ACC112 (cell line): ENCODE results near the gene TREX2.

Experiments used
- H2AFZ ChIP-seq: fragments of 200-600 bp; sonication (generic); one replicate; pipeline ENCODE4 v1.6.0; 2017; ENCODE audit warnings: antibody characterized with exemption, low read length; ENCODE audit not compliant: unreplicated experiment
- H3K27ac ChIP-seq: fragments of 200-600 bp; sonication (generic); 2 replicates; pipeline ENCODE4 v1.5.1; 2014; ENCODE audit warnings: low read depth, mild to moderate bottlenecking, antibody characterized with exemption, low read length, moderate library complexity
- H3K27me3 ChIP-seq: fragments of 200-600 bp; sonication (generic); 2 replicates; pipeline ENCODE4 v1.6.1; 2014; ENCODE audit warnings: mild to moderate bottlenecking, antibody characterized with exemption, low read length, moderate library complexity, mixed read lengths; ENCODE audit not compliant: insufficient read depth
- H3K36me3 ChIP-seq: fragments of 200-600 bp; sonication (generic); 2 replicates; pipeline ENCODE4 v1.6.1; 2016; ENCODE audit warnings: mild to moderate bottlenecking, antibody characterized with exemption, low read length, moderate library complexity, mixed read lengths; ENCODE audit not compliant: insufficient read depth
- H3K4me1 ChIP-seq: fragments of 200-600 bp; sonication (generic); one replicate; pipeline ENCODE4 v1.6.1; 2016; ENCODE audit warnings: low read length, mixed read lengths; ENCODE audit not compliant: insufficient read depth, unreplicated experiment, control insufficient read depth
- H3K4me3 ChIP-seq: fragments of 200-600 bp; sonication (generic); 2 replicates; pipeline ENCODE4 v1.5.1; 2014; ENCODE audit warnings: mild to moderate bottlenecking, low read depth, low read length
- H3K79me2 ChIP-seq: fragments of 200-600 bp; sonication (generic); one replicate; pipeline ENCODE4 v1.6.0; 2016; ENCODE audit warnings: low read length; ENCODE audit not compliant: control insufficient read depth, unreplicated experiment, insufficient read depth

TREX2 gene

DNA sequence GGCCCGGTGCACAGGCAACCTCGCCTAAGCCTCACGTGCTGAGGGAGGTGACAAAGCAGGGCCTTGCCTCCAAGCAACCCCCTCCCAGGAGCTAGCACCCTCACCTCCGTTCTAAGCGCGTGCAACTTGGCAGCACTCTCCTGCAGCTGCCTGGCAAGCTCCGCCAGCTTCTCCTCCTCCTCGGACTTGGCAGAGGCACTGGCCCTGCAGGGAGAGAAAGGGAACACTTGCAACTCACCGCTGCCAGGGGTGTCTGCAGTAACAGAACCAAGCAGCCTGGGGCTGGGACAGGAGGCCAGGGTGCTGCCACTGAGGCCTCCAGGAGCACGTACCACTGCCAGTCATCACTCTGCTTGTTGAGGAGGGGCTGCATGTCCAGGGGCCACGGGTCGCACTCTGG, 10.3 kb upstream of the TREX2 start:
- Histone ChIP-seq H3K79me2 (no peaks in the 10 kb centered on the region), H3K36me3 (no peaks in the 10 kb centered on the region), H3K27me3 (no peaks in the 10 kb centered on the region), H3K4me3 (no peak overlapping the region), H2AFZ (no peak overlapping the region), H3K27ac (no peak overlapping the region), H3K4me1 (no peaks in the 10 kb centered on the region)

DNA sequence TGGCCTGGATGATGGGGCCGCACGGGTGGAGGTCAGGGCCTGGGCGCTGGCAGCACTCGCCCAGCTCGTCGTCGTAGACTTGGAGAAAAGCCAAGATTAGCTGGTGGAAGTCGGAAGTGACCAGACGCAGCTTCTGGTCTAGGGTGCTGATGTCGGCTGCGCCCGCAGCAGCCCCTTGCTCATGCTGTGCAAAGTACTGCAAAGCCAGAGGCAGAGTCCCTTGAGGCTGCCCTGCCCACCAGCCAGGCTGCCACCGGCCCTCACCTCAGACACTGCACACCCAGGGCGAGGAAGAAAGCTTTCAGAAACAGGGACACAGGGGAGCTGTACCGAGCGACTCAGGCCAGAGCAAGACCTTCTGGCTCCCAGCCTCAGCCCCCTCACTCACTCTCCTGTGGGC, 9.7 kb upstream of the TREX2 start:
- no peaks in the 10 kb centered on the region for H3K4me1 ChIP-seq
- H3K27me3 ChIP-seq = no peaks in the 10 kb centered on the region
- H3K27ac ChIP-seq = no peak overlapping the region
- H3K4me3 ChIP-seq = no peak overlapping the region
- H2AFZ ChIP-seq = no peak overlapping the region
- H3K36me3 ChIP-seq = no peaks in the 10 kb centered on the region
- H3K79me2 ChIP-seq = no peaks in the 10 kb centered on the region

DNA sequence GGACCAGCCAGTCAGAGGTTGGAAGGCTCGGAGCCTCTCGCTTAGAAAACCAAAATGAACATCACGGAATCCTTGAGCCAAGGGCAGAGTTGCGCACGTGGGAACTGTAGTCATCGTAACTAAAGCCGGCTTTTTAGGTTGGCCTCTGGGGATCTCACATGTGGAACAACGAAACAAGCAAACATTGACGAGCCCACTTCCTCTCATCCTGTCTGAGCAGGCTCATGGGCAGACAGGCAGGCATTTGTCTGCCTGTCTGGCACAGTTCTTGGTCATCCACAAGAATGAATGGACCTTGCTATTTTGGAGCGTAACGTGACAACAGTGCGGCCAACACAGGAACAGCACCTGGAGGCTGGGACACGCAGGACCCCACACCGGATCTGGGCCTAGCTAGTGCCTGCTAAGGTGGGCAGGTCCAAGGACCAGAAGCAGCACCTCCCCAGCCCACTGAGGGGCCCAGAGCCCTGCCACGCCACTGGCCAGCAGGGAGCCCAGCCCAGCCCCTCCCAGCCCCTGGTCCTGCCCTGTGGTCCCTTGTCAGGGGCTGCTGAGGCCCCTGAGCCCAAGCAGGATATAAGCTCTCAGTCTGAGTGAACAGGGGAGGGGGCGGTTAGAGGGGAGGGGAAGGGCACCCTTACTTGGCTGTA, 9.2 kb upstream of the TREX2 start:
- no peak overlapping the region for H3K4me3 ChIP-seq
- H3K27me3 ChIP-seq = no peaks in the 10 kb centered on the region

DNA sequence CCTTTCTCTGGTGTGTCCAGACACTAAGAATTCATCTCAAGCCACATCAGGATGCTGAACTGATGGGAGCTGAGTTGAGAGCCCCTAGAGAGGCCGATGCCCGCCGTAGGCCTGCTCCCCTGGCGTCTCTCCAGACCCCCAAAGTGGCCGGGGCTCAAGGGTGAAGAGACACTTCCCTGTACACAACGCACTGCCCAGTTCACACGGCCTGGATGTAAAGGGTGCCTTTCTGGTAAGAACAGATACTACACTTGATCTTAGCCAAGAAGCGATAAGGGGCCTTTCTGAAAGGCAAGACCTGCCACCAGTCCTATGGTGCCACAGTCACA, 5.1 kb upstream of the TREX2 start:
- H3K27me3 ChIP-seq = no peaks in the 10 kb centered on the region
- H3K27ac ChIP-seq = no peak overlapping the region
- no peaks in the 10 kb centered on the region for H3K36me3 ChIP-seq
- H3K4me3 ChIP-seq = no peak overlapping the region
- no peaks in the 10 kb centered on the region for H3K4me1 ChIP-seq
- H2AFZ ChIP-seq = no peak overlapping the region
- no peaks in the 10 kb centered on the region for H3K79me2 ChIP-seq

More for the DNA sequence above, 9.2 kb upstream of the TREX2 start:
- H3K4me1 ChIP-seq = no peaks in the 10 kb centered on the region
- H2AFZ ChIP-seq = no peak overlapping the region
- no peak overlapping the region for H3K27ac ChIP-seq
- H3K36me3 ChIP-seq = no peaks in the 10 kb centered on the region
- H3K79me2 ChIP-seq = no peaks in the 10 kb centered on the region

DNA sequence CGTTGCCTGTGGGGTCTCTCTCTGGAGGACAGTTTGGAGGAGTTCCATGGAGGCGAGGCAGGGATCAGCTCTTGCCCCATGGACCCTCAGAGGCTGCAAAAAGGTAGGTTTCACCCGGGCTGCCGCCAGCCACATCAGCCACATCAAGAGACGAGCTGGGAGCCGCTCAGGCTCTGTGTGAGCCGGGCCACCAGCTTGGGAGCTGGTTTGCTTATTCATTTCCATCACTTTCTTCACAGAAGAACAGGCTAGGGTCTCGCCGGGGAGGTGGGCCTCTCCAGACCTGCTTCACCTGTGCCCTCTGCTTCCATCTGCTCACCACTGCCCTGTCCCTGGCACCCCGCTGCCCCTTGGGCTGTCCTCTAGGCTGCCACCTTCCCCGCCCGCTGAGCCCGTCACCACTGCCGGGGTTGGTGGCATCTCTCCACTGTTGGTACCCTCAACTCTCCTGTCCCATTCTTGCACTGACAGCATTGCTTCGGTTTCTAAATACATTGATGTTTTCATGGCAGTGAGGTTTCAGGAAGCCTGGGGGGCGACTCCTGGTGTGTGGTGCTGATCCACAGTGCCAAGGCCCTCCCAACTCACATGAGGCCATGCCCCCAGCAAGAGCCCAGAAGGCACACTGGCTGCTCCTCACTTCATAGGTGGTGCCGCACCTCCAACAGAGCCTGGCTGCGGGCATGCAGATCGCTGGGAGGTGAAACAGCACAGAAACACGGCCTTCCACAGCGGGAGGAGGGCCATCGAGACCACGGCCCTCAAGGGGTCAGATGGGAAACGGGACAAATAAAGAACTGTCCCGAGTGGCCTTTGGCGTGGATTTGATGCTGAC, 4.5 kb upstream of the TREX2 start:
- Histone ChIP-seq H3K27me3 (no peaks in the 10 kb centered on the region), H3K4me1 (no peaks in the 10 kb centered on the region), H2AFZ (no peak overlapping the region), H3K79me2 (no peaks in the 10 kb centered on the region), H3K4me3 (no peak overlapping the region), H3K27ac (no peak overlapping the region), H3K36me3 (no peaks in the 10 kb centered on the region)

DNA sequence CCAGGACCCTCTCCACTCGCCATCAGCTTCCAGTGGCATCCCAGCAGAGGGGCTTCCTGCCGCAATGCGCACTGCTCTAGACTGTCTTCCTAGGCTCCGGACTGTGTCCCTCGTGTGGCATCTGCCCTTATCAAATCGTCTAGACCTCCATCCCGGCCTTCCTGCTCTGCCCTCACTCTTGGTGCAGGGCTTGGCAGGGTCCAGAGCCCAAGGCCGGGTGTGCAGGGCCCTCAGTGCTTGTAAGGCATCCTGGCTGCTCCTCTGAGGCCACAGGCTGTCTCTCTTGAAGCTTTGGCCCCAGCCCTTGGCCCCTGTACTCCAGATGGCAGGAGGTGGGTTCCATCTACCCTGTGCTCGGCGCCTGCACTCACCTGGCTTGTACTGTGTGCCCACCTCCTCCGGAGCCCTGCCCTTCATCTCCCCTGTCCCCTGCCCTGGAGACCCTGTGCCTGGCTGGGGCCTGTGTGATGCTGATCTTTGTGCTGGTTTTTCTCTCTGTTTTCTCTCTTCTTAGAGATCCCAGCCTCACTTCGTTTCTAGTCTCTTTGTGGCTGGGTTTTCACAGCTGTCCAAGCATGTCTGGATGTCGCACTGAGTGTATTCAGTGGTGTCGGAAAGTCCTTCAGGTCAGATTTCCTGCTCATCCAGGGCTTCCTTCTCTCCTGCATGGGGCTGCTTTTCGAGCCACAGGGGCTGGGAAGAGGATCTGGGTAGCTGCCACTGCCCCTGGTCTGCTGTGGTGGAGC, 3.7 kb upstream of the TREX2 start:
- Histone ChIP-seq H3K27ac (no peak overlapping the region), H3K4me3 (no peak overlapping the region), H3K36me3 (no peaks in the 10 kb centered on the region), H3K79me2 (no peaks in the 10 kb centered on the region), H3K4me1 (no peaks in the 10 kb centered on the region), H3K27me3 (no peaks in the 10 kb centered on the region), H2AFZ (no peak overlapping the region)

DNA sequence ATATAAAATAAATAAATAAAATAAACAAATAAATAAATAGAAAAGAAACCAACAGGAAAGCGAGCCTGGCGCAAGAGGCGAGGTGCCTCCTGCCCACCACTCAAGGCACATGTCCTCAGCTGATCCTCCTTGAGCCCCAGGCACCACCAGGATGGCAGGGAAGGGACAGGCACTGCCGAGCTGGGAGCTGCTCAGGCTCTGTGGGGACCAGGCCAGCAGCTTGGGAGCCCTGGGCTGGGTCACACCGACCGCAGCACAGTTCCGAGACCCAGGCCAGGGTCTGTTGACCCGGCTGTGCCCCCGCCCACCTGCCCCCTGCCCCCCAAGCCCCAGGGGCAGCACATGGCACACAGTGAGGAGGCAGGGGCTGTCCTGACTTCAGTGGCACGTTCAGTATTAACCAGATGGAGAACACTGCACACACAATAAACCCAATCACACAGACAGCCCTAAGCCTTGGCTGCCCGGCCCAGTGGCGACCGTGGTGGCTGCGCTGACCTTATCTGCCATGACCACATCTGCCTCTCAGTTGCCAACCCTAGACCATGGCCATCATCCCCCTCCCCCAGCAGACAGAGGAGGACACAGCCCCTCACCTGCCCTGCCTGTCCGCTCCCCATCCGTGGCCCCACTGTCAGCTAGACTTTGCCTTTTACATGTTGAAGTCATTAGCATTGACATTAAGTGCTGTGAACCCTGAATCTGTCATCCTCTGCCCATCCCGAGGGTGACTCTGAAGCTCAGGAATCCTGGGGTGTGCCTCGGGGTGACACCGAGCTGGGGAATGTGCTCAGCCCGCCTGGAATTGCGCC, 2.9 kb upstream of the TREX2 start:
- no peak overlapping the region for H2AFZ ChIP-seq
- no peaks in the 10 kb centered on the region for H3K27me3 ChIP-seq
- H3K4me3 ChIP-seq = no peak overlapping the region
- H3K4me1 ChIP-seq = no peaks in the 10 kb centered on the region
- no peak overlapping the region for H3K27ac ChIP-seq
- H3K79me2 ChIP-seq = no peaks in the 10 kb centered on the region
- H3K36me3 ChIP-seq = no peaks in the 10 kb centered on the region

DNA sequence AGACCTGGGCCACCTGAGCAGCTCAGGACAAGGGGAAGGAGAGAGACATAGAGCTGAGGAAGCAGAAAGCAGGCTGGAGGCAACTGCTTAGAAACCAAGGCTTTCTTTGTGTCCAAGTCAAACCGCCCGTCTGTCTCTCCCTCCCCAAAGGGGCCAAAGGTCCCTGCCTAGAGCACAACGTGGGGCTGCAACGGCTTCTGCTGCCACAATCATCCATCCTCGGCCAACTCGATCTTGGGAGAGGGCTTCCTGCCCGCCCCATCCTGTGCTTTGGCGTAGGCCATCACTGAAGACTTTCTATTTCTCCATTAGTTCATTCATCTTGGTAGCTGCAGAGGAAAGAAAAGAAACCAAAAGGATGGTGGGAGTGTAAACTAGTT, 1.7 kb upstream of the TREX2 start:
- Histone ChIP-seq H2AFZ (no peak overlapping the region), H3K4me1 (no peaks in the 10 kb centered on the region), H3K4me3 (no peak overlapping the region), H3K36me3 (no peaks in the 10 kb centered on the region), H3K27me3 (no peaks in the 10 kb centered on the region), H3K79me2 (no peaks in the 10 kb centered on the region), H3K27ac (no peak overlapping the region)

DNA sequence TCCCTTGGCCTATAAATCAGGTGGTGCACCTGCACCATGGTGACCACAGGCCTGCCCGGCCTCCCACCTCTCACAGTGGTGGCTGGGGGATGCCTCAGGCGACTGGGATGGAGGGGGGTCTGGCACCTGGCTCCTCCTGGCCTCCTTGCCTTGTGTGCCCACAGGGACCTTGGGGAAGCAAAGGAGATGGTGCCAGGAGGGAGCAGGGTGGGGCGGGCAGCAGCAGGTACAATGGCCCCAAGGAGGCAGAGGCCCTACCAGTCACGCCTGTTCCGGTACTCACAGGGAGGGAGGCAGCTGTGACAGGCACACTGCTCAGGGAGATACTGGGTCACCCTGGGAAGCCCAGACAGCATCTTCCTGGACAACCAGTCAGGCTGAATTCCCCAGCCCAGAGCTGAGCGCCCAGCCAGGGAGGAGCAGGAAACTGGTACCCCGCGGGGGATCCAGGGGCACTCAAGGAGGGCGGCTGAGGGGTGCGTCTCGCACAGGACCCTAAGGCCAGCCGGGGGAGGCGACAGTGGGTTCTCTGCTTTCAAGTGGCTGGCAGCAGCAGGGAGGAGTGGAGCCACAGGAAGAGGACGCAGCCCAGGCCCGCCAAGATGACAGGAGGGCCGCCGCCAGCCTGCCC, 1.2 kb upstream of the TREX2 start:
- Histone ChIP-seq H3K27ac (no peak overlapping the region), H3K4me3 (no peak overlapping the region), H3K36me3 (no peaks in the 10 kb centered on the region), H3K4me1 (no peaks in the 10 kb centered on the region), H3K27me3 (no peaks in the 10 kb centered on the region), H2AFZ (no peak overlapping the region), H3K79me2 (no peaks in the 10 kb centered on the region)

DNA sequence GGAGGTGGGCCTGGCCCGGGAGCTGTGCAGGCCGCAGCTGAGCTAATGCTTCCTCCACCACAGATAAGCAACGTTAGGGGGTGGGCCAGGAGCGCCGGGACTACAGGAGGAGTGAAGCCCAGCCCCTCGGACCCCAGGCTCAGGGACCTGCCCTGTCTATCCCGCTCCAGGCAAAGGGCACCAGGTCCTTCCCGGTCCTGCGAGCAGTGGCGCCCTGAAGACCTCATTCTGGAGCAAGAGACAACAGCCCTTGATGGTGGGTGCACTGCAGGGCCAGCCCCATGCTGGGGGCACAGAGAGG, 730 bp upstream of the TREX2 start:
- H3K4me3 ChIP-seq = no peak overlapping the region
- no peaks in the 10 kb centered on the region for H3K79me2 ChIP-seq
- no peaks in the 10 kb centered on the region for H3K27me3 ChIP-seq
- H3K27ac ChIP-seq = no peak overlapping the region
- no peaks in the 10 kb centered on the region for H3K36me3 ChIP-seq
- H3K4me1 ChIP-seq = no peaks in the 10 kb centered on the region
- H2AFZ ChIP-seq = no peak overlapping the region
